Sigmoid colon (tissue), 4 donors: Measurements from ENCODE around the gene HMGCS2.

ENCODE experiments used
- POLR2A ChIP-seq, 2 donors: fragments of 450-650 bp; IDR thresholded peaks; one replicate each; pipeline ENCODE4 v1.6.1; 2016; ENCODE audit warnings: antibody characterized with exemption in 2 of 2, mild to moderate bottlenecking in 2 of 2, moderate library complexity in 2 of 2
- POLR2AphosphoS5 ChIP-seq, 4 donors: sonication (generic); formaldehyde crosslinking; IDR thresholded peaks; one replicate each; pipeline ENCODE4 v1.6.1; 2017; ENCODE audit warnings: antibody characterized with exemption in 4 of 4
- TF ChIP-seq, protein P1 (sequence below), 4 experiments: fragments of 450-650 bp in 3 of 4; fragments of 200-600 bp in 1 of 4; IDR thresholded peaks; one replicate each; pipeline ENCODE4 v1.5.1; 2016 to 2019; ENCODE audit warnings: antibody characterized with exemption in 4 of 4, mild to moderate bottlenecking in 3 of 4, moderate library complexity in 2 of 4

DNA sequence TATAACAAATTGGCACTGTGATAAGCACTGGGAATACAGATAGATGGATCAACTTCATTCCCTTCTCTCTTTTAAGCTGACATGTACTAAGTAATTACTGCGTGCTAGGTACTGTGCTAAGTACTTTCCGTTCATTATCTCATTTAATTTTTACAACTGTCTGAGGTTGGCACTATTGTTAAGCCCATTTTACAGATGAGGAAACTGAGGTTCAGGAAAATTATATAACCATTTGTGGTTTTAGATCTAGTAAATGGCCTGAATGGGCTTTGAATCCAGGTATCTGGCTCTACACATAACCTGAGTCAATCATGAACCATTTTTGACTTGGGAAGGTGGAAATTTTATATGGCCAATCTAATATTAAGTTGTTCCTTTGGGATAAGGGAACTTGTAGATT, 3.6 kb upstream of the HMGCS2 start:
- TF ChIP-seq POLR2A (IDR thresholded peaks at IDR 0.05): no peak
- TF ChIP-seq, protein P1, sequence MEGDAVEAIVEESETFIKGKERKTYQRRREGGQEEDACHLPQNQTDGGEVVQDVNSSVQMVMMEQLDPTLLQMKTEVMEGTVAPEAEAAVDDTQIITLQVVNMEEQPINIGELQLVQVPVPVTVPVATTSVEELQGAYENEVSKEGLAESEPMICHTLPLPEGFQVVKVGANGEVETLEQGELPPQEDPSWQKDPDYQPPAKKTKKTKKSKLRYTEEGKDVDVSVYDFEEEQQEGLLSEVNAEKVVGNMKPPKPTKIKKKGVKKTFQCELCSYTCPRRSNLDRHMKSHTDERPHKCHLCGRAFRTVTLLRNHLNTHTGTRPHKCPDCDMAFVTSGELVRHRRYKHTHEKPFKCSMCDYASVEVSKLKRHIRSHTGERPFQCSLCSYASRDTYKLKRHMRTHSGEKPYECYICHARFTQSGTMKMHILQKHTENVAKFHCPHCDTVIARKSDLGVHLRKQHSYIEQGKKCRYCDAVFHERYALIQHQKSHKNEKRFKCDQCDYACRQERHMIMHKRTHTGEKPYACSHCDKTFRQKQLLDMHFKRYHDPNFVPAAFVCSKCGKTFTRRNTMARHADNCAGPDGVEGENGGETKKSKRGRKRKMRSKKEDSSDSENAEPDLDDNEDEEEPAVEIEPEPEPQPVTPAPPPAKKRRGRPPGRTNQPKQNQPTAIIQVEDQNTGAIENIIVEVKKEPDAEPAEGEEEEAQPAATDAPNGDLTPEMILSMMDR (IDR thresholded peaks at IDR 0.05): no peak
- TF ChIP-seq POLR2AphosphoS5 (IDR thresholded peaks at IDR 0.05): no peak
